LNCaP clone FGC (cell line): ENCODE results near the gene TMEM8B.
A peak's percentile ranks its signal among the peaks of the same experiment; 100 is the strongest.
"Not testable (repeated sequence)": the region's sequence is repeated elsewhere in the genome, so short reads cannot be mapped to it uniquely, and the experiment has no call there.

ENCODE experiments used
- DNase-seq: peaks from one replicate; pipeline ENCODE4 v3.0.0-alpha.2; 2011; ENCODE audit warnings: low read depth
- H3K4me3 ChIP-seq: 2 replicates; pipeline ENCODE4 v1.5.1; 2011; ENCODE audit warnings: mild to moderate bottlenecking, low read depth, low read length, control low read depth
- TF ChIP-seq, protein P1 (sequence below): IDR thresholded peaks from 2 replicates; pipeline ENCODE4 v1.5.1; 2012; ENCODE audit warnings: mild to moderate bottlenecking; ENCODE audit not compliant: control insufficient read depth, insufficient read depth; ENCODE audit errors: extremely low read depth

TMEM8B gene

DNA sequence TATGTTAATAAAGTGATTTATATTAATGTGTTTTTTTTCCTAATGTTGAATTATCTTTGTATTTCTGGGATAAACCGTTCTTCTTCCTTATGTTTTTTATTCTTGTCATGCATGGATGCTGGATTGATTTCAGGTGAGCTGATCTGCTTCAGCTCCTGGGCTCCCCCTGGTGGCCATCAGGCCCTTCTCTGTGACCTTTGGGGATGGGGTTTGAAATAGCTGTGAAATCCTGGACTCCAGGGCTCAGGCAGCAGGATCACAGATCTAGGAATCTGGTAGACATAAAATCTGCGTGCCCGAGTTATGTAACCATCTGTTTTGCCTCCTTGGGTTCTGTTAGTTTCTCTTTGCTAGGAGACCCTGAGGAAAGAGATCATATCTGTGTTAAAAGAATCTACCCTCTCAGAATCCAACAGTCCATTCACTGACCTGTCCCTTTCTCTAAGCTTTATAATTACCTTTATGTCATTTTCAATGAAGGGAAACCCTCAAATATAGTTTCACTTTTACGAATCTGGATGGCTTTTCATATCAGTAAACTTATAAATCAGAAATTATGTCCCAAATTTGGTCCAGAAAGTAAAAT is 53.3 kb downstream of the TMEM8B start:
- TF ChIP-seq, protein P1, sequence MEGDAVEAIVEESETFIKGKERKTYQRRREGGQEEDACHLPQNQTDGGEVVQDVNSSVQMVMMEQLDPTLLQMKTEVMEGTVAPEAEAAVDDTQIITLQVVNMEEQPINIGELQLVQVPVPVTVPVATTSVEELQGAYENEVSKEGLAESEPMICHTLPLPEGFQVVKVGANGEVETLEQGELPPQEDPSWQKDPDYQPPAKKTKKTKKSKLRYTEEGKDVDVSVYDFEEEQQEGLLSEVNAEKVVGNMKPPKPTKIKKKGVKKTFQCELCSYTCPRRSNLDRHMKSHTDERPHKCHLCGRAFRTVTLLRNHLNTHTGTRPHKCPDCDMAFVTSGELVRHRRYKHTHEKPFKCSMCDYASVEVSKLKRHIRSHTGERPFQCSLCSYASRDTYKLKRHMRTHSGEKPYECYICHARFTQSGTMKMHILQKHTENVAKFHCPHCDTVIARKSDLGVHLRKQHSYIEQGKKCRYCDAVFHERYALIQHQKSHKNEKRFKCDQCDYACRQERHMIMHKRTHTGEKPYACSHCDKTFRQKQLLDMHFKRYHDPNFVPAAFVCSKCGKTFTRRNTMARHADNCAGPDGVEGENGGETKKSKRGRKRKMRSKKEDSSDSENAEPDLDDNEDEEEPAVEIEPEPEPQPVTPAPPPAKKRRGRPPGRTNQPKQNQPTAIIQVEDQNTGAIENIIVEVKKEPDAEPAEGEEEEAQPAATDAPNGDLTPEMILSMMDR, result peak; percentile 97
- peak; percentile 44 for DNase-seq
- H3K4me3 ChIP-seq, result no peak overlapping the region

DNA sequence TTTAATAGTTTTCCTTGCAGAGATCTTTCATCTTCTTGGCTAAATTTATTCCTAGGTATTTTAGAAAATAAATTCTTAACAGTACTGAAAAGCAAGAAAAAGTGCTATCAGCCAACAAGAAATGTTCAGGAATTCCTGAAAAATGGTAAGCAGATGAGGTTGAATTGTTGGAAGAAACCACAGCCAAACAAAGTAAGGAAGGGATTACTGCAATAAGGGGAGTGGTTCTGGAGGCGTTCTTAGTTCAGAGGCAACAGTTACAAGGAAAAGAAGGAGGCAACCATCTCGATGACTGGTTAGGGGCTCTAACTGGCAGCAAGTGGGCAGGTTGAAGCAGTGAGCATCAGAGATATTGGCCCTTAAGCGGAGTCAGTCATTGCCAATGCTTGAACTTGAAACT is 54.0 kb downstream of the TMEM8B start:
- DNase-seq, result no peak
- H3K4me3 ChIP-seq, result no peak overlapping the region
- TF ChIP-seq, protein P1, result no peak

DNA sequence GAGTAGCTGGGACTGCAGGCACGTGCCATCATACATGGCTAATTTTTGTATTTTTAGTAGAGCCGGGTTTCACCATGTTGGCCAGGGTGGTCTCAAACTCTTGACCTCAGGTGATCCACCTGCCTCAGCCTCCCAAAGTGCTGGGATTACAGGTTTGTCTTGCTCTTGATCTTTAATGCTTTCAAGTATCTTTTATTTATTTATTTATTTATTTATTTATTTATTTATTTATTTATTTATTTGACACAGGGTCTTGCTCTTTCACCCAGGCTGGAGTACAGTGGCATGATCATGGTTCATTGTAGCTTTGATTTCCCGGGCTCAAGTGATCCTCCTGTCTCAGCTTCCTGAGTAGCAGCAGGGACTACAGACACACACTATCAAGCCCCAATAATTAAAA is 55.9 kb downstream of the TMEM8B start:
- DNase-seq, H3K4me3 ChIP-seq: not testable (repeated sequence)

DNA sequence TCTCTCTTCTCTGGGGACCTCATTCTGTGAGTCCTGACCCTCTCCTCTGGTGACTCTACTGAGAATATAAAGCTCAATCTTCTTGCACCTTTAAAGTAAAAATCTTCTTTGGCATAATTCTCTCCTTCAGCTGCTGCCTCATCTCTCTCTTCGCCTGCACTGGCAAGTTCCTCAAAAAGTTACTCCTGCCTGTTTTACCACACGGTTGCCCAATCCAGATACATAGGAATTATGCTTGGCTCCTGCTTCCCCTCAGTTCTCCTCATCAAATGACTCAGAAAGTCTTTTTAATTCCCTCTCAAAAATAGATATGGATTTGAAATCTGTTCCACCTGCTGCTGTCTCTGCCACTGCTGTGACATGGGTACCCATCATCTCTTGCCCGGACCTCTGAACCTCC is 62.6 kb downstream of the TMEM8B start:
- no peak for DNase-seq
- H3K4me3 ChIP-seq, result no peak overlapping the region
- TF ChIP-seq, protein P1, result no peak

DNA sequence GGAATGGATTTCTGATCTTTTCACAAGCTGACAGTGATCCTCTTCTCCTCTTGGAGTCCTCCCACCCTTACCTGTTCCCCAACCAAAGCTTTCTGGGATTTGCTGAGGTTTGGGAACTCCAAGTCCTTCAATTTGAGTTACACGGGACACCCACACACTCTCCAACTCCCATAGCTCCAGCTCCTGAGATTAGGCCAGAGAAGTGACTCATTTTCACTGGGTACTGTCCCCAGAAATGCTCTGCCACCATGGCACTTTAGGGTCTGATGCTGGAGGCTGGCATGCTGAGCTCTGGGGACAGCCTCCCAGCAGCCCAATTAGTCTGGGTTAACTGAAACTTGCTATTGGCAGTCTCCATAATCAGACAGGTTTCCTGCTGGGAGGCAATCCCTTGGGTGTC is 63.0 kb downstream of the TMEM8B start:
- H3K4me3 ChIP-seq, result no peak overlapping the region
- TF ChIP-seq, protein P1, result no peak
- no peak for DNase-seq

DNA sequence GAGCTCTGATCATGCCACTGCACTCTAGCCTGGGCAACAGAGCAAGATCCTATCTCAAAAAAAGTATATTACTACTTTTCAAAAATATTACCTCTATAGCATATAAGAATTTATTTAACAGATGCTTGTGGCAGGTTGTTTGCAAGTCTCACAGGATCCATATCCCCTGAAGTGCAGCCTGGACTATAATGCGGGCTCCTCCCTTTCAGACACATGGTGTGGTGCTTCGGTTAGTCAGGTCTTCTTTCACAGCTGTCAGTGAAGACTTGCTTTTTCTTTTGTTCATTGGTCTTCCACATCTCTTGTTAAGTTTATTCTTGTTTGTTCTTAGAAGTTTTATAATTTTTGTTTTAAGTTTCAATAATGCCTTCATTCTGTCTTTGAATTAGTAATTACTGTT is 67.5 kb downstream of the TMEM8B start:
- TF ChIP-seq, protein P1, result no peak
- no peak overlapping the region for H3K4me3 ChIP-seq

DNA sequence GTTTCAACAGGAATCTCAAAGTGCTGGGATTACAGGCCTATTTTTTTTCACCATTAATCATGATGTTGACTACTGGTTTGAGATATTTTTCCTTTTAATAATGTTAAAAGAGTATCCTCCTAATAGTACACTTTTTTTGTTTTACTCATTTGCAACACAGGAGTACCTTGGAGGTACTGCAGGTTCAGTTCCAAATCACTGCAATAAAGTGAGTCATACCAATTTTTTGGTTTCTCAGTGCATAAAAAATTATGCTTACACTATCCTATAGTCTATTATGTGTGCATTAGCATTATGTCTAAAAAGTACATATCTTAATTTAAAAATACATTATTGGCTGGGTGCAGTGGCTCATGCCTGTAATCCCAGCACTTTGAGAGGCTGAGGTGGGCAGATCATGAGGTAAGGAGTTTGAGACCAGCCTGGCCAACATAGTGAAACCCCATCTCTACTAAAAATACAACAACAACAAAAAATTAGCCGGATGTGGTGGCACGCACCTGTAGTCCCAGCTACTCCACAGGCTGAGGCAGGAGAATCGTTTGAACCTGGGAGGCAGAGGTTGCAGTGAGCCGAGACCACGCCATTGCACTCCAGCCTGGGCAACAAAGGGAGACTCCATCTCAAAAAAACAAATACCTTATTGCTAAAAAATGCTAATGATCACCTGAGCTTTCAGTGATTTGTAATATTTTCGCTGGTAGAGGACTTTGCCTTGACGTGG is 68.5 kb downstream of the TMEM8B start:
- H3K4me3 ChIP-seq, DNase-seq: not testable (repeated sequence)

More for the DNA sequence above, 67.5 kb downstream of the TMEM8B start:
- DNase-seq, result no peak

DNA sequence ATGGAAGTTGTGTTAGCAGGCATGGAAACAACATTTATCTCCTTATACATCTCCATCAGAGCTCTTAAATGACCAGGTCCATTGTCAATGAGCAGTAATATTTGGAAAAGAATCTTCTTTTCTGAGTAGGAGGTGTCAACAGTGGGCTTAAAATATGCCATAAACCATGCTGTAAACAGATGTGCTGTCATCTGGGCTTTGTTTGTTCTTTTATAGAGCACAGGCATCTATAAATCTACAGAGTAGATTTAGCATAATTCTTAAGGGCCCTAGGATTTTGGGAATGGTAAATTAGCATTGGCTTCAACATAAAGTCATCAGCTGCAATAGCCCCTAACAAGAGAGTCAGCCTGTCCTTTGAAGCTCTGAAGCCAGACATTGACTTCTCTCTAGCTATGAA is 69.3 kb downstream of the TMEM8B start:
- DNase-seq, result no peak
- no peak overlapping the region for H3K4me3 ChIP-seq
- TF ChIP-seq, protein P1, result no peak
